Hematopoietic multipotent progenitor cell treated with erythropoietin and hydrocortisone succinate and interleukin-3 and kit ligand, for 4 days (in vitro differentiated cells): ENCODE results near the gene ARHGEF17.

ENCODE experiments used
- DNase-seq: peaks from one replicate; pipeline ENCODE4 v3.0.0-alpha.2; 2015

ARHGEF17 gene

DNA sequence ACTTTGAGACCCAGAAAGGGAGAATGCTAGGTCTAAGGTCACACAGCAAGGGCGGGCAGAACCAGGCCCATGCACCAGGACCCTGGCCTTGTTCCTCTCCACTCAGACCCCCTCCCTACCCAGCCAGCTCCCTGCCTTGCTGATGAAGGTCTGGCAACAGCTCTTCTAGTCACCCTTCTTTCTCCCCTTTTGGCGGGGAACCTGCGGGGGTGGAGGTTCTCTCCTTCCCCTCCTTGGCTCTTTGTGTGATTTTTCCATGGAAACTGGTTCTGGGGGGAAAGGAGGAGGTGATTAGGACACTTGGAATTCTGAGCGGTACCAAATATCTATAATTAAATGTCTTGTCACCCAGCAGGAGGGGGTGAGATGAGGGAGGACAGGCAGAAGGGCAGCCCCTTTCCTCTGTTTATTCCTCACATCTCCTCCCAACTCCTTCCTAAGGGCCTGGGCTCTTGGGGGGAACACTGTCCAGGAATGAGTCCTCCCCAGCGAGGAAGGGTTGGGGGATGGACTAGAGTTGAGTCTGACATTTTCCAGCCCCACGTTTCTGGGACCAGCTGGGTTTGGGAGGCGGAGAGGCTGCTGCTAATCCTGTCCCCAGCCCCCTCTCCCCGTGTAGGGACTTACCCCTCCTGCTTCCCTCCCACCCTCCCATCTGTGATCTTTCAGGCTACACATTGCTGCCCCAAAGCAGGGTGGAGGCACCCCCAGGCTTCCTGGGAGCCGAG lies 7.4 kb downstream of the ARHGEF17 start:
- DNase-seq, result no peak

GRCh38 chr11:73316422-73316821 lies 8.3 kb downstream of the ARHGEF17 start:
- no peak for DNase-seq

DNA sequence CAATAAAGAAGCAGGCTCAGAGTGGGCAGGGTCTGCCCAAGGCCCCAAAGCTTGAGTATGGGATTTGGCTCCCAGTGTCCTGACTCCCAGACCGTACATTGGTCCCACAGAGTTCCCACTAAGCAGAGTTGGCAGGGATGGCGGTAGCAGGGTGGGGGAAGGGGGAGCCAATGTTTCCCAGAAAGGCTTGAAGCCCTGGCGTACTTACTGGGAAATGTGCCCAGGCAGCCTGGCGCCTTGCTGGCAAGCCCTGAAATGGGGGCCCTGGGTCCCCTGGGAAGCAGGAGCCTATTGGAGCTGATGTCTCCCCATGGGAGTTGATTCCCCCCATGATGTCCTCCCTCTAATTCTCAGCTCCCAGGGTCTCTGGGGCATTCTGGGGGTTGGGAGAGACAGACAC lies 9.3 kb downstream of the ARHGEF17 start:
- DNase-seq, result no peak

GRCh38 chr11:73317803-73318202 lies 9.7 kb downstream of the ARHGEF17 start:
- no peak for DNase-seq

GRCh38 chr11:73318501-73319011 lies 10.5 kb downstream of the ARHGEF17 start:
- DNase-seq, result no peak

DNA sequence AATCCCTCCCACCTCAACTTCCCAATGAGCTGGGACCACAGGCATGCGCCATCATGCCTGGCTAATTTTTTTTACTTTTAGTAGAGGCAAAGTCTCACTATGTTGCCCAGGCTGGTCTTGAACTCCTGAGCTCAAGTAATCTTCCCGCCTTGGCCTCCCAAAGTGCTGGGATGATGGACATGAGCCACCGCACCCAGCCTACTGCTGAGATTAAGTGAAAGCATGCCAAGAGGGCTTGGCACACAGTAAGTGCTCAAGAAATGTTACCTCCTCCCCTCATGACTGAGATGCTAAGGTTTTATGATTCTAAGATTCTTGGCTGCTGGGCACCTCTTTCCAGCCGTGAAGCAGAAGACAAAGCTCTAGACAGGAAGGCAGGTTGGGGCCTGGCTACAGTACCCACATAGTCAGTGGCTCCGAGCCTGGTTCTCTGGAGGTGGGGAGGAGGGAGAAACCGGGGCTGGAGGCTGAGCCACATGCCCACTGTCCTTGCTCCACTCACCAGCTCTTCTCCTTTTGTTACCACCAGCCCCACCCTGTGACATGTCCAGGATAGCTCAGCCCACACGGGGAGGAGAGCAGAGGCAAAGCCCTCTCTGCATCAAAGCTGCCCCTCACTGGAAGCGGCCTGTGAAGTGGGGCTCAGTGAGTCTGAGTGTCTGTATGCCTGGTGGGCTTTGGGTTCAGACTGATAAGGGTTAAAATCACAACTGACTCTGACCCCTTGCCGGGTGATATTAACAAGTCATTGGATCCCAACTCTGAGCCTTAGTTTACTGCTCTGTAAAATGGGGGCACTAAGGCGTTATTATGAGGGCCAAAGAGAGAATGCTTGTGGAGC lies 12.9 kb downstream of the ARHGEF17 start:
- no peak for DNase-seq

- DNase-seq, result peak; percentile 55
Observed at GRCh38 chr11:73321604-73322381, 13.7 kb downstream of the ARHGEF17 start.

DNA sequence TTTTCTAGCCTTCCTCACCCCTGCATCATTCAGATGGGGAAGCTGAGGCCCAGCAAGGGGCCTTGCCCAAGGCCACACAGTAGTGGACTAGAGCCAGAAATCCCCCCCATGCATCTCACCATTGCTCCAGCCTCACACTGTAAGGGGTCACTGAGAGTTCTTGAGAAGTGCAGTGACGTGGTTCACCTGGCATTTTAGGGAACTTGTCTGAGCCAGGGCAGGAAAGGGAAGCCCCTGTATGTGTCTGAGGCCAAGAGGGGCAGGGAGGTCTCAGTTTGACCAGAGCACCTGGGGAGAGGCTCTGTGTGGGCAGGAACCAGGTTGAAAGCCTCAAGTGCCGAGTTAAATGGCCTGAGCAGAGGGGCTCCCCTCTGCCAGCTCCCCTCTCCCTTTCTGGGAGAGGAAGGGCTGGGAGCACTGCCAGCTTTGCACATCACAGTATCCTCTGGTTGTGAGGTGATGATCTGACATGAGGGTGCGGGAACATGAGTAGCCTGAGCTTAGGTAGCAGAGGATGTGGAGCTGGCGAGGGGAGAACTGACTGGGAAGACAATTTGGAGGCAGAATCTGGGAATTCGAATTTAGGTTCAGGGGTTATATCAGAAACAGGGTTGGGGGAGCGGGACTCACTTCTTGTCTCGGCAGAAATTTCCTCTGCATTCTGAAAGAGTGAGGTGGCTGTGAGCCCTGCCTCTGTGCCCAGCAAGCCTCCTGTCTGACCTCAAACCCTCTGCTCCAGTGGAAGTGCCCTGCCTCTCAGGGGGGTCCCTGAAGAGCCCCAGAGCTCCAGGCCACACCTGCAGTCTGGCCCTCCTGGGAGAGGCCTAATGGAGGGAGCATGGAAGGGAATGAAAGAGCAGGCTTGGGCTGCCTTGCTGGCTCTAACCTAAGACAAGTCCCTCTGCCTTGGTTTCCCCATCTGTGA lies 14.6 kb downstream of the ARHGEF17 start:
- peak; percentile 46 for DNase-seq

GRCh38 chr11:73323464-73323863 lies 15.4 kb downstream of the ARHGEF17 start:
- DNase-seq, result no peak

- no peak for DNase-seq
Observed at GRCh38 chr11:73324116-73324515, 16.0 kb downstream of the ARHGEF17 start.

DNA sequence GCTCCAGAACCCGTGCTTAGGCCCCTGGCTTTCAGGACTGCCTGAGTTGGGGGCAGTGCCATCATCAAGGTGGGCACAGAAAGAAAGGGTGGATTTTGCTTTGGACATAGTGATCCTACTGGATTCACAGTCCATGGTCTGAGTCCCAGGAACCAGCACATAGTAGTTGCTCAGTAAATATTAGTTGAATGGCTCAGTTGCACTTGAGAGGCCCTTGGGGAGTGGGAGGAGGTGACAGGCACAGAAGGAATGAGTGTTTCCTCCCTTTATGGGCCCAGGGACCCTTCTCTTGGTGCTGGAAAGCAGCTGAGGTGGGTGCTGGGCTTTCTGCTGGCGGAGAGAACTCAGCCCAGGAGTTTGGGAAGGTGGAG lies 16.6 kb downstream of the ARHGEF17 start:
- no peak for DNase-seq

- DNase-seq, result no peak
Observed at GRCh38 chr11:73325036-73325981, 17.2 kb downstream of the ARHGEF17 start.

DNA sequence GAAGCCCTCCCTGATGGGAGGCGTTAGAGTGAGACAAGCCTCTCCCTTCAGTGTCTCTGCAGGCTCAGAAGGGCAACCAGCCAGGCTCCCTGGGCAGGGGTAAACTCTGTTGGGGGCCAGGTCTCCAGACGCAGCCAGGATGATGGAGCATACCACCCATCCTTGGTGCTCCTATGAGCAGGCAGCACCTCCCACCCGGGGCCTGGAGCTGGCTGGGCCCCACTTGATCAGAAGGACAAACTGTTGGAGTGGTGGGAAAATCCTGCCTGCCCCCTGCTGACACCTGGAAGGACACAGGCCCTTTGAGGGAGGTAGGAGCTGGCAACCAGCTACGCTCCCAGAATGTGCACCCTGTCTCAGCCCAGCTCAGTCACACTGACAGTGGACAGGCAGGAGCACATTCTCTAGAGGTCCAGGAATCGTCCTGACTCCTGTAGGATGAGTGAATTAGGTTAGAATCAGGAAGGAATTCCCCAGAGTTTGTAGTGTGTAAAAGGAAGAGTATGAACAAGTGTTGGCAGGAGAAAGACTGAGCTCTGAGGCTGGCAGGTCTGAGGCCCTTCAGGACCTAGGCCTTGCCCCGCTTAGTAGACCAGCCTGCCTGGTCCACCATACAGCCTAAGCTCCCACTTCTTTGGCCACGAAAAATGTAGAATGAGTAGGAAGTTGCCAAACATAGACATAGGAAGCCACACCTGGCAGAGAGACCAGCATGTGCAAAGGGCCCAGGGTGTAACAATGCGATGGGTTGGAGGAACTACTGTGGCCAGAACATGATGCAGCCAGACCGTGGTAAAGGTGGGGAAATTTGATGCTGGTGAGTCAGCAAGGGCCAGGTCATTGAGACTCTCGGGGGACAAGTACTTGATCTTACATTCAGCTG lies 19.1 kb downstream of the ARHGEF17 start:
- DNase-seq, result no peak

DNA sequence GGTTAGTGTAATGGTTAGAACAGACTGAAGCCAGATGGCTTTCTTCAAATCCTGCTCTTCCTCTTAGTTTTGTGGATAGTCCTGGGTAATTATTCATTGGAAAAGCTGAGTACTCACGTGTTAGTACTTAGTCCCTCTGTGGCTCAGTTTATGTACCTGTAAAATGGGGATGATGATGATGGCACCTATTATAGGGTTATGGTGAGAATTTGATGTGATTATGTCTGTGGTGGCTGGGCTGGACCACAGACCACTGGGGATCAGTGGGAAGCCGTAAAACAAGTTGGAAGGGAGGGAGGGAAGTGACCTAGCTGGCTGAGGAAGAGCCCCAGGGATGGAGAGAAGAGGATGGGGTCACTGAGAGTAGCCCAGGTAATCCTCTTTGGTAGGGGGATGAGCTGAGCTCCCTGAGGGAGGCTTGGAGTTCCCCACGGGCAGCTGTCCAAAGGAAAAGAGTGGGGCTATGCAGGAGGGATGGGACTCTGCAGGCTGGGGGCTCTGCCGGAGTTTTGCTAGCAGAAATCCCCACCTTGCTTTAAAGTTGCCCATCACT lies 19.8 kb downstream of the ARHGEF17 start:
- DNase-seq, result no peak

DNA sequence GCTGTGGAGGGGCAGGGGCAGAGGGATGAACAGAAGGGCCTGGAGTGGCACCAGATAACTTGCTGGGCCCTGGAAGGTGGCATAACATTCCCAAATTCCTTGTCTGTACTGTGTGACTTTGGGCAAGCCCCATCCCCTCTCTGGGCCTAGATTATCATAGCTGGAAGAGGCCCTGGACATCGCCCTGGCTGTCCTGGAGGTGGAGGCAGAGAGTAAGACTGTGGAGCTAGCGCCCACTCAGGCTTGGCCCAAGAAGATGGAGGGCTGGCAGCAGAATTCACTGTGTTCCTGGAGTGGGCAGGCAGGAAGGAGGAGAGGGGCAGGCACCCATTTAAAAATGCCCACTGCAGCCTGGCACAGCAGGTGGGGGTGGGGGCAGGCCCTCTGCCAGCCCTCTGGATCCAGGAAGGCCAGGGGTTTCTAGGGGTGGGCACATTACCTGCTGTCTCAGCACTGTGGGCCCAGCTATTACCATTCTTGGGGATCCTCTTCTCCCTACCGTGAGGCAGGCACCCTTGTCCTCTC lies 22.6 kb downstream of the ARHGEF17 start:
- peak; percentile 57 for DNase-seq

DNA sequence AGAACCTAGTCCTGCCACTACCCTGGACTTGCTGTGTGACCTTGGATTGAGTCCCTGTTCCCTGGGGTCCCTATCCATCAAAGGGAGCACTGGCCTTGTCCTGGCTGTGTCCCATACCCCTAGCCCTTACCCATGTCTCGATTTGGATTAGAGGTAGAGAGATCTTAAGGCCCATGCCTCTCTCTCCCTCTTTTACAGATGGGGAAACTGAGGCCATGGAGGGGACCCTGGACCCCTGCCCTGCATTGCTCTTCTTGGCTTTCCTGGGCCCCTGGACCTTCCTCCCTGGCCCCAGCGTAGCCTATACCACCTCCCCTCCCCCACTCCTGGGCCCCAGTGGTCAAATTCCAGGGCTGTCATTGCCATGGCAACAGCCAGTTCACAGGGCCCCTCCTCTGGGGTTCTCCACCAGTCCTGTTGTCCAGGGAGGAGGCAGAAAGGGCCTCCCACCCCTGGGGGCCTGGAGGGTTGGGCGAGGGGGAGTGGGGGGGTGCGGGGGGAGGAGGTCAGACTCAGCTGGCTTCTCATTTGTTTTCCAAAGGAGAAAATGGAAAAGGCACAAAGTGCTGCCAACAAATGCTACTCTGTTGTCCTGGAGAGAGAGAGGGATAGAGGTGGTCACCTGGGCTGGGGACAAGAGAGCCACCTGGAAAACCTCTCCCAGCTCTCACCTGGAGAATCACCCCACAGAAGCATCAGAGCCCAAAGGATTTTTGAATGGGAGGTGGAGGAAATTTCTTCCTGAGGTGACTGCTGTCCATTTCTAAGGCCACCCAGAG lies 23.3 kb downstream of the ARHGEF17 start:
- DNase-seq, result no peak

DNA sequence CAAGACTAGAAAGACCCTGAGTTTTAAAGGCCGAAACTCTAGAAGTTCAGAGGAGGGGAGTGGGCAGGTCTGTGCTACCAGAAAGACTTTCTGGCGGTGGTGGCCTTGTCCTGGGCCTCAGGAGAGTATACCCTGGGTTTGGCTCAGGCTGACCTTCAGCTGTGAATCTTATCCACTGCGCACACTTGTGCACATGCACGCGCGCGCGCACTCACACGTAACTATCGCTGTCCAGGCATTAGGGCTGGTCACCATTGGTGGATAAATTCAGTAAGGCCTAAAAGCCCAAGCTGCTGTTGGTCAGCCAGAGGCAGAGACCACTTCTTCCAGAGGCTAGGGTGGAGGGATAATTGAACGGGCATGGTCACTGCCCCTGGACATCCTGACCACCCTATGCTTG lies 25.1 kb downstream of the ARHGEF17 start:
- no peak for DNase-seq

GRCh38 chr11:73333640-73334383 lies 25.7 kb downstream of the ARHGEF17 start:
- DNase-seq, result no peak
